Neural cell (in vitro differentiated cells): Measurements from ENCODE around the gene LRP1-AS. TPM values are rescaled to one million over a fixed set of nuclear protein-coding genes. Genes with fewer than 3 reads are reported as not detected.

Source experiments
- H2AFZ ChIP-seq: fragments of 200-600, 300-800 bp; sonication (generic), shearing (Covaris generic); 2 replicates; pipeline ENCODE4 v1.6.0; 2014; ENCODE audit warnings: low read depth, mild to moderate bottlenecking, antibody characterized with exemption, low read length, moderate library complexity
- H3F3A ChIP-seq: fragments of 200-600 bp; shearing (Covaris generic); 2 replicates; pipeline ENCODE4 v1.6.1; 2016; ENCODE audit warnings: mild to moderate bottlenecking, moderate library complexity, mixed read lengths, antibody characterized with exemption, low read length; ENCODE audit not compliant: insufficient read depth, poor library complexity, severe bottlenecking
- H3K27ac ChIP-seq: fragments of 200-600, 300-800 bp; sonication (generic), shearing (Covaris generic); 2 replicates; pipeline ENCODE4 v1.5.1; 2014; ENCODE audit warnings: mild to moderate bottlenecking, low read length, moderate library complexity
- H3K27me3 ChIP-seq: fragments of 300-800, 200-600 bp; sonication (generic), shearing (Covaris generic); 2 replicates; pipeline ENCODE4 v1.6.0; 2014; ENCODE audit warnings: mild to moderate bottlenecking, low read depth, low read length, moderate library complexity; ENCODE audit not compliant: insufficient read depth
- H3K36me3 ChIP-seq: fragments of 300-800, 200-600 bp; sonication (generic), shearing (Covaris generic); 2 replicates; pipeline ENCODE4 v1.5.1; 2014; ENCODE audit warnings: mild to moderate bottlenecking, antibody characterized with exemption, low read length, moderate library complexity; ENCODE audit not compliant: insufficient read depth
- H3K4me2 ChIP-seq: fragments of 300-800, 200-600 bp; sonication (generic), shearing (Covaris generic); 2 replicates; pipeline ENCODE4 v1.6.0; 2014; ENCODE audit warnings: mild to moderate bottlenecking, low read length
- H3K4me3 ChIP-seq: fragments of 300-800, 200-600 bp; sonication (generic), shearing (Covaris generic); 2 replicates; pipeline ENCODE4 v1.5.1; 2014; ENCODE audit warnings: mild to moderate bottlenecking, low read length, moderate library complexity
- H3K79me2 ChIP-seq: fragments of 200-600 bp; shearing (Covaris generic); replicated peaks from 2 replicates; pipeline ENCODE4 v1.6.0; 2014; ENCODE audit warnings: mild to moderate bottlenecking, low read length, moderate library complexity; ENCODE audit not compliant: insufficient read depth
- H3K9ac ChIP-seq: fragments of 300-800, 200-600 bp; sonication (generic), shearing (Covaris generic); 2 replicates; pipeline ENCODE4 v1.6.1; 2016; ENCODE audit warnings: mild to moderate bottlenecking, low read length, mixed read lengths
- H3K9me2 ChIP-seq: fragments of 200-600 bp; shearing (Covaris generic); 2 replicates; pipeline ENCODE4 v1.6.1; 2016; ENCODE audit warnings: mild to moderate bottlenecking, low read length, mixed read lengths; ENCODE audit not compliant: insufficient read depth
- H3K9me3 ChIP-seq: fragments of 200-600, 300-800 bp; sonication (generic), shearing (Covaris generic); 2 replicates; pipeline ENCODE4 v1.6.1; 2016; ENCODE audit warnings: mild to moderate bottlenecking, mixed run types, low read length, moderate library complexity, mixed read lengths
- H4K20me1 ChIP-seq: fragments of 200-600 bp; shearing (Covaris generic); 2 replicates; pipeline ENCODE4 v1.6.1; 2016; ENCODE audit warnings: mild to moderate bottlenecking, mixed run types; ENCODE audit not compliant: insufficient read depth
- EP300 ChIP-seq: fragments of 450-650 bp; conservative IDR thresholded peaks from 2 replicates; pipeline ENCODE4 v1.6.1; 2014; ENCODE audit warnings: antibody characterized with exemption, mild to moderate bottlenecking, moderate library complexity; ENCODE audit not compliant: poor library complexity, severe bottlenecking
- EZH2 ChIP-seq: fragments of 200-600, 300-800 bp; shearing (Covaris generic), sonication (generic); IDR thresholded peaks from 2 replicates; pipeline ENCODE4 v1.6.1; 2014; ENCODE audit warnings: antibody characterized with exemption, low read length, borderline replicate concordance, mild to moderate bottlenecking; ENCODE audit not compliant: insufficient read depth, poor library complexity, severe bottlenecking
- MXI1 ChIP-seq: fragments of 450-650 bp; conservative IDR thresholded peaks from 2 replicates; pipeline ENCODE4 v1.6.1; 2014; ENCODE audit warnings: antibody characterized with exemption, mild to moderate bottlenecking; ENCODE audit not compliant: poor library complexity, severe bottlenecking
- POLR2AphosphoS5 ChIP-seq: IDR thresholded peaks from 2 replicates; pipeline ENCODE4 v1.6.1; 2012
- RAD21 ChIP-seq: fragments of 450-650 bp; conservative IDR thresholded peaks from 2 replicates; pipeline ENCODE4 v1.6.1; 2014; ENCODE audit warnings: antibody characterized with exemption, mild to moderate bottlenecking, moderate library complexity
- REST ChIP-seq: IDR thresholded peaks from 2 replicates; pipeline ENCODE4 v1.6.1; 2012; ENCODE audit warnings: borderline replicate concordance
- SMC3 ChIP-seq: fragments of 450-650 bp; conservative IDR thresholded peaks from 2 replicates; pipeline ENCODE4 v1.6.1; 2014; ENCODE audit warnings: antibody characterized with exemption, mild to moderate bottlenecking, moderate library complexity; ENCODE audit not compliant: poor library complexity
- TAF1 ChIP-seq: IDR thresholded peaks from 2 replicates; pipeline ENCODE4 v1.6.1; 2012; ENCODE audit warnings: low read depth
- polyA plus RNA-seq: library from polyadenylated mRNA; depleted of rRNA; stranded (reverse); fragments of >200 nt; gene quantifications from 2 replicates; pipeline ENCODE4 v1.2.3, GENCODE V29; 2014
- small RNA-seq, 3 experiments: library from RNA; depleted of rRNA; stranded (forward); fragments of <200 nt; gene quantifications; one replicate each; pipeline ENCODE3, GENCODE V24; 2012
- TF ChIP-seq, protein P1 (sequence below): fragments of 450-650 bp; IDR thresholded peaks from 2 replicates; pipeline ENCODE4 v1.5.1; 2014; ENCODE audit warnings: antibody characterized with exemption, mild to moderate bottlenecking, moderate library complexity; ENCODE audit not compliant: poor library complexity, severe bottlenecking

Gene LRP1-AS
- polyA plus RNA-seq, 1 donor from 2014 or later = not detected

GRCh38 chr12:57096099-57096572 lies 51.3 kb downstream of the LRP1-AS start:
- Histone ChIP-seq H3F3A (no peaks in the 10 kb centered on the region), H3K9me3 (no peaks in the 10 kb centered on the region), H3K79me2 (peaks cover 6% of the 10 kb centered on the region), H3K4me3 (no peak overlapping the region), H3K27ac (no peak overlapping the region), H3K9me2 (no peaks in the 10 kb centered on the region), H3K36me3 (no peaks in the 10 kb centered on the region), H3K4me2 (no peak overlapping the region), H2AFZ (no peak overlapping the region), H3K27me3 (no peaks in the 10 kb centered on the region), H4K20me1 (no peaks in the 10 kb centered on the region), H3K9ac (no peak overlapping the region)
- no peak for TF ChIP-seq REST
- no peak for TF ChIP-seq POLR2AphosphoS5
- no peak for TF ChIP-seq SMC3
- no peak for TF ChIP-seq TAF1

DNA sequence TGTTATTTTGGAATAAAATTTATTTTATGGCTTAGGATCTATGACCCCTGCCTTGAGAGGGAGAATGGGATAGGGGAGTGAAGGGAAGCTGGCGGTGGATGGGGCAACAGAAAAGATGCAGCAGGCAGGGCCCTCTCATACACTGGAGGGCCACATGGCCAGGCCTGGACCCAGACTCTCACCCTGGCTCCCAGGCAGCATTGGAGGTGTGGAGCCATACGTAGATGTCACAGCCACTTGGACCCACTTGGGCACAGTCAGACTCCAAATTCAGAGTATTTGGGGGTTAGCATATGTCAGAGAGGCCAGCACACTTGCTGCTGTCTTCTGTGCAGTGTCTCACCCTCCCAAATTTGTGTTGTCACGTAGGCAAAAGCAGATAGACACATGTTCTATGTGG lies 52.0 kb downstream of the LRP1-AS start:
- Histone ChIP-seq H3K9me2 (no peaks in the 10 kb centered on the region), H2AFZ (no peak overlapping the region), H3K4me2 (no peak overlapping the region), H3K27ac (no peak overlapping the region), H3K36me3 (no peaks in the 10 kb centered on the region), H3K9ac (no peak overlapping the region), H4K20me1 (no peaks in the 10 kb centered on the region), H3K9me3 (no peaks in the 10 kb centered on the region), H3K4me3 (no peak overlapping the region), H3K79me2 (peaks cover 13% of the 10 kb centered on the region), H3K27me3 (no peaks in the 10 kb centered on the region), H3F3A (peaks cover 3% of the 10 kb centered on the region)
- no peak for TF ChIP-seq RAD21
- TF ChIP-seq, protein P1, sequence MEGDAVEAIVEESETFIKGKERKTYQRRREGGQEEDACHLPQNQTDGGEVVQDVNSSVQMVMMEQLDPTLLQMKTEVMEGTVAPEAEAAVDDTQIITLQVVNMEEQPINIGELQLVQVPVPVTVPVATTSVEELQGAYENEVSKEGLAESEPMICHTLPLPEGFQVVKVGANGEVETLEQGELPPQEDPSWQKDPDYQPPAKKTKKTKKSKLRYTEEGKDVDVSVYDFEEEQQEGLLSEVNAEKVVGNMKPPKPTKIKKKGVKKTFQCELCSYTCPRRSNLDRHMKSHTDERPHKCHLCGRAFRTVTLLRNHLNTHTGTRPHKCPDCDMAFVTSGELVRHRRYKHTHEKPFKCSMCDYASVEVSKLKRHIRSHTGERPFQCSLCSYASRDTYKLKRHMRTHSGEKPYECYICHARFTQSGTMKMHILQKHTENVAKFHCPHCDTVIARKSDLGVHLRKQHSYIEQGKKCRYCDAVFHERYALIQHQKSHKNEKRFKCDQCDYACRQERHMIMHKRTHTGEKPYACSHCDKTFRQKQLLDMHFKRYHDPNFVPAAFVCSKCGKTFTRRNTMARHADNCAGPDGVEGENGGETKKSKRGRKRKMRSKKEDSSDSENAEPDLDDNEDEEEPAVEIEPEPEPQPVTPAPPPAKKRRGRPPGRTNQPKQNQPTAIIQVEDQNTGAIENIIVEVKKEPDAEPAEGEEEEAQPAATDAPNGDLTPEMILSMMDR = no peak
- no peak for TF ChIP-seq POLR2AphosphoS5
- no peak for TF ChIP-seq MXI1
- no peak for TF ChIP-seq EZH2
- no peak for TF ChIP-seq REST
- TF ChIP-seq SMC3 = no peak
- TF ChIP-seq EP300 = no peak
- TF ChIP-seq TAF1 = no peak

Small RNA genes within 50 kb of the gene (small RNA-seq; reads per million reads assigned to genes)
- gene MIR1228 = 0 to 4.5 (median 2.5) reads per million in 3 experiments

Other genes starting within 250 kb of the LRP1-AS start
- 0.63 TPM in 1 of 2 replicates, not detected in the other for gene SDR9C7, start 213.2 kb downstream of the LRP1-AS start, polyA plus RNA-seq
- 0.66 and 1.0 TPM in 2 replicates for gene RDH16, start 190.0 kb downstream of the LRP1-AS start, polyA plus RNA-seq
- gene ZBTB39, start 141.1 kb downstream of the LRP1-AS start, polyA plus RNA-seq = 6.4 and 7.3 TPM in 2 replicates
- gene TAC3, start 131.1 kb downstream of the LRP1-AS start, polyA plus RNA-seq = 2.5 TPM in 1 of 2 replicates, not detected in the other
- gene MYO1A, start 97.5 kb downstream of the LRP1-AS start, polyA plus RNA-seq = not detected in 2 replicates
- gene NEMP1, start 68.8 kb downstream of the LRP1-AS start, polyA plus RNA-seq = 5.9 and 6.8 TPM in 2 replicates
- 15.6 and 16.4 TPM in 2 replicates for gene NAB2, start 58.5 kb downstream of the LRP1-AS start, polyA plus RNA-seq
- gene STAT6, start 36.3 kb downstream of the LRP1-AS start, polyA plus RNA-seq = not detected in 2 replicates
- gene LRP1, start 19.1 kb downstream of the LRP1-AS start, polyA plus RNA-seq = 18.2 and 27.7 TPM in 2 replicates
- gene NXPH4, start 69.2 kb upstream of the LRP1-AS start, polyA plus RNA-seq = 0.53 TPM in 1 of 2 replicates, not detected in the other
- 38.2 and 42.2 TPM in 2 replicates for gene SHMT2, start 82.1 kb upstream of the LRP1-AS start, polyA plus RNA-seq
- 1.3 and 2.9 TPM in 2 replicates for gene STAC3, start 103.6 kb upstream of the LRP1-AS start, polyA plus RNA-seq